Endodermal cell (in vitro differentiated cells): ENCODE data around the gene EXOC7. TPM values are rescaled to one million over a fixed set of nuclear protein-coding genes. Genes with fewer than 3 reads are reported as not detected.
"Not testable (repeated sequence)": the region's sequence is repeated elsewhere in the genome, so short reads cannot be mapped to it uniquely, and the experiment has no call there.

ENCODE experiments used
- DNase-seq: peaks from one replicate; pipeline ENCODE4 v3.0.0-alpha.2; 2017
- H3K27ac ChIP-seq: 2 replicates; pipeline ENCODE4 v1.5.1; 2013; ENCODE audit warnings: mild to moderate bottlenecking, low read depth, low read length, moderate library complexity
- H3K27me3 ChIP-seq: 2 replicates; pipeline ENCODE4 v1.6.1; 2013; ENCODE audit warnings: mild to moderate bottlenecking, low read length, moderate library complexity; ENCODE audit not compliant: insufficient read depth, control insufficient read depth, poor library complexity, severe bottlenecking
- H3K36me3 ChIP-seq: 2 replicates; pipeline ENCODE4 v1.7.0; 2013; ENCODE audit warnings: mild to moderate bottlenecking, low read length, moderate library complexity; ENCODE audit not compliant: control insufficient read depth, insufficient read depth
- H3K4me1 ChIP-seq: one replicate; pipeline ENCODE4 v1.7.0; 2013; ENCODE audit warnings: low read length; ENCODE audit not compliant: control insufficient read depth, insufficient read depth
- H3K4me3 ChIP-seq: 2 replicates; pipeline ENCODE4 v1.5.1; 2013; ENCODE audit warnings: mild to moderate bottlenecking, low read length, moderate library complexity
- H3K9ac ChIP-seq: 2 replicates; pipeline ENCODE4 v1.6.1; 2013; ENCODE audit warnings: mild to moderate bottlenecking, low read length, moderate library complexity; ENCODE audit not compliant: poor library complexity, severe bottlenecking; ENCODE audit errors: extremely low read depth
- H3K9me3 ChIP-seq: 2 replicates; pipeline ENCODE4 v1.6.1; 2013; ENCODE audit warnings: mild to moderate bottlenecking, low read length, moderate library complexity; ENCODE audit not compliant: control insufficient read depth
- H3K27ac Mint-ChIP-seq: 2 replicates; pipeline ENCODE4 v1.8.0; 2020; ENCODE audit warnings: mixed read lengths
- H3K27me3 Mint-ChIP-seq: 2 replicates; pipeline ENCODE4 v1.8.0; 2021; ENCODE audit warnings: mild to moderate bottlenecking, mixed read lengths; ENCODE audit not compliant: insufficient read depth
- H3K36me3 Mint-ChIP-seq: 2 replicates; pipeline ENCODE4 v1.8.0; 2020; ENCODE audit warnings: low read depth, mixed read lengths
- H3K4me1 Mint-ChIP-seq: 2 replicates; pipeline ENCODE4 v1.8.0; 2020; ENCODE audit warnings: mixed read lengths
- H3K4me3 Mint-ChIP-seq: 2 replicates; pipeline ENCODE4 v1.8.0; 2020; ENCODE audit warnings: mild to moderate bottlenecking, moderate library complexity, mixed read lengths
- H3K9me3 Mint-ChIP-seq: 2 replicates; pipeline ENCODE4 v1.8.0; 2020; ENCODE audit warnings: mild to moderate bottlenecking, mixed read lengths
- WGBS, 2 experiments: methylation state at CpG; one replicate each; pipeline versions ENCODE4 v1.1.5 to v1.1.7; 2013; ENCODE audit warnings: missing lambda C conversion rate in 2 of 2, mixed read lengths in 1 of 2; ENCODE audit not compliant: insufficient coverage in 1 of 2, insufficient read length in 1 of 2; 5-methylcytosine and 5-hydroxymethylcytosine counted together
- total RNA-seq, 2 donors: library from RNA; stranded (reverse); fragmentation: NEBNext Ultra II Directional in 1 of 2; extraction: Animal tissue kit (Norgen Biotek cat#: 25700) in 1 of 2; gene quantifications; 2 replicates in 1 of 2; 3 replicates in 1 of 2; pipeline ENCODE4 v1.2.1, GENCODE V29; 2021
- TF ChIP-seq, protein P1 (sequence below): fragments of 200-600 bp; sonication (generic); conservative IDR thresholded peaks from 2 replicates; pipeline ENCODE4 v1.5.0; 2021; ENCODE audit warnings: antibody characterized with exemption, mild to moderate bottlenecking

Gene EXOC7
- total RNA-seq, 2 donors from 2014 or later: 159 to 187 TPM

DNA sequence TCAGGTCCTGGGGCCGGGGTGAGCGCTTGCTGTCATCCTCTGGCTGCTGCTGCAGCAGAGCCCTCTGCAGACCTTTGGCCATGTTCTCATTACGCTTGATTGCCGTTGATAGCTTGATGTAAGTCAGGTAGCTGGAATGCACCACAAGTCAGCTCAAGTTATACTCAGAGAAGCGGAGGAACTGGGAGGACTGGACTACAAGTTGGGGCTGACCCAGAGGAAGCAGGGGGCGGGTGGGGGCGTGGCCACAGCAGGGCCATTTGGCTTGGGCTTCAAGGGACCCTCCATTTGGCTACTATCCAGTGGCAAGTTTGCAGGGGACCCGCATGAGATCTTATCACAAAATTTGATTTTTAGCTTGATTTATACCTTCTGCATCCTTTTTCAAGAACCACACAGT lies 57.5 kb downstream of the EXOC7 start:
- Mint-ChIP-seq H3K4me1 (no peaks in the 10 kb centered on the region), H3K36me3 (peaks cover 87% of the 10 kb centered on the region), H3K27me3 (no peaks in the 10 kb centered on the region), H3K27ac (no peak overlapping the region), H3K4me3 (no peak overlapping the region), H3K9me3 (no peaks in the 10 kb centered on the region)
- H3K27ac ChIP-seq: no peak overlapping the region
- H3K36me3 ChIP-seq: peaks cover 96% of the 10 kb centered on the region
- no peaks in the 10 kb centered on the region for H3K27me3 ChIP-seq
- H3K9ac ChIP-seq: no peak overlapping the region
- TF ChIP-seq, protein P1, sequence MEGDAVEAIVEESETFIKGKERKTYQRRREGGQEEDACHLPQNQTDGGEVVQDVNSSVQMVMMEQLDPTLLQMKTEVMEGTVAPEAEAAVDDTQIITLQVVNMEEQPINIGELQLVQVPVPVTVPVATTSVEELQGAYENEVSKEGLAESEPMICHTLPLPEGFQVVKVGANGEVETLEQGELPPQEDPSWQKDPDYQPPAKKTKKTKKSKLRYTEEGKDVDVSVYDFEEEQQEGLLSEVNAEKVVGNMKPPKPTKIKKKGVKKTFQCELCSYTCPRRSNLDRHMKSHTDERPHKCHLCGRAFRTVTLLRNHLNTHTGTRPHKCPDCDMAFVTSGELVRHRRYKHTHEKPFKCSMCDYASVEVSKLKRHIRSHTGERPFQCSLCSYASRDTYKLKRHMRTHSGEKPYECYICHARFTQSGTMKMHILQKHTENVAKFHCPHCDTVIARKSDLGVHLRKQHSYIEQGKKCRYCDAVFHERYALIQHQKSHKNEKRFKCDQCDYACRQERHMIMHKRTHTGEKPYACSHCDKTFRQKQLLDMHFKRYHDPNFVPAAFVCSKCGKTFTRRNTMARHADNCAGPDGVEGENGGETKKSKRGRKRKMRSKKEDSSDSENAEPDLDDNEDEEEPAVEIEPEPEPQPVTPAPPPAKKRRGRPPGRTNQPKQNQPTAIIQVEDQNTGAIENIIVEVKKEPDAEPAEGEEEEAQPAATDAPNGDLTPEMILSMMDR: no peak
- whole genome bisulfite sequencing, 2 experiments: 96 to 100% methylated on average over 6 to 8 of the region's 8 CpGs
- H3K4me3 ChIP-seq: no peak overlapping the region
- H3K9me3 ChIP-seq: no peaks in the 10 kb centered on the region
- H3K4me1 ChIP-seq: no peaks in the 10 kb centered on the region
- no peak for DNase-seq

DNA sequence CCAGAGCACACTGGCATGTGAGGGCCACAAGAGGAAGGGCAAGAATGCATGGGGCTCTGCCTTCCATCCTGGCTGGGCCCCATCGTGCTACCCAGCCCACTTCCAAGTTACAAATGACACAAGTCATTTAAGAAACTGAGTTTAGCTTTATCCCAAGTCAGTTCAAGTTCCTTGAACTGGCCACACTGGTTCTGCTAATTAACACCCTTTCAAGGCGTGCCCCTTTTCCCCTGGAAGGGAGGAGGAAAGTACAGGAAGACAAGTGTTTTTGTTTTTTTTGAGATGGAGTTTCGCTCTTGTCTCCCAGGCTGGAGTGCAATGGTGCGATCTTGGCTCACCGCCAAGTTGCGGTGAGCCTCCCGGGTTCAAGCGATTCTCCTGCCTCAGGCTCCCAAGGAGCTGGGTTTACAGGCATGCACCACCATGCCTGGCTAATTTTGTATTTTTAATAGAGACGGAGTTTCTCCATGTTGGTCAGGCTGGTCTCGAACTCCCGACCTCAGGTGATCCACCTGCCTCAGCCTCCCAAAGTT lies 59.0 kb downstream of the EXOC7 start:
- H3K36me3 ChIP-seq: peaks cover 96% of the 10 kb centered on the region
- not testable (repeated sequence) for H3K4me1 Mint-ChIP-seq, H3K27me3 ChIP-seq, H3K4me3 ChIP-seq, H3K9me3 ChIP-seq, H3K9me3 Mint-ChIP-seq, H3K27ac Mint-ChIP-seq, H3K9ac ChIP-seq, DNase-seq, H3K27ac ChIP-seq, H3K4me3 Mint-ChIP-seq, H3K27me3 Mint-ChIP-seq, H3K4me1 ChIP-seq
- H3K36me3 Mint-ChIP-seq: peaks cover 87% of the 10 kb centered on the region
- 98 to 99% methylated on average over 10 to 11 of the region's 11 CpGs for WGBS, 2 experiments

DNA sequence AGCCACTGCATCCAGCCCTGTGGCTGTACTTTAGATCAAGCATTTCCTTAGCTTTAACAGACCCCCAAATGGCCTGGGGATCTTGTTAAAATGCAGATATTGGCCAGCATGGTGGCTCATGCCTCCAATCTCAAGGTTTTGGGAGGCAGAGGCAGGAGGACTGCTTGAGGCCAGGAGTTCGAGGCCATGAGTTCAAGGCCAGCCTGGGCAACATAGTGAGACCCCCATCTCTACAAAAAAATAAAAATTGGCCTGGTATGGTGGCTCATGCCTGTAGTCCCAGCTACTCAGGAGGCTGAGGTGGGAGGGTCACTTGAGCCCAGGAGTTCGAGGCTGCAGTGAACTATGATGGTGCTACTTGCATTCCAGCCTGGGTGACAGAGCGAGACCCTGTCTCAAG lies 60.7 kb downstream of the EXOC7 start:
- peaks cover 88% of the 10 kb centered on the region for H3K36me3 Mint-ChIP-seq
- not testable (repeated sequence) for H3K27ac ChIP-seq, H3K27me3 Mint-ChIP-seq, H3K4me3 ChIP-seq, H3K4me3 Mint-ChIP-seq, H3K4me1 Mint-ChIP-seq, H3K9me3 ChIP-seq, DNase-seq, H3K9me3 Mint-ChIP-seq, H3K27ac Mint-ChIP-seq, H3K27me3 ChIP-seq, H3K9ac ChIP-seq, H3K4me1 ChIP-seq
- 92 to 98% methylated on average over 3 of the region's 3 CpGs for WGBS, 2 experiments
- H3K36me3 ChIP-seq: peaks cover 96% of the 10 kb centered on the region

DNA sequence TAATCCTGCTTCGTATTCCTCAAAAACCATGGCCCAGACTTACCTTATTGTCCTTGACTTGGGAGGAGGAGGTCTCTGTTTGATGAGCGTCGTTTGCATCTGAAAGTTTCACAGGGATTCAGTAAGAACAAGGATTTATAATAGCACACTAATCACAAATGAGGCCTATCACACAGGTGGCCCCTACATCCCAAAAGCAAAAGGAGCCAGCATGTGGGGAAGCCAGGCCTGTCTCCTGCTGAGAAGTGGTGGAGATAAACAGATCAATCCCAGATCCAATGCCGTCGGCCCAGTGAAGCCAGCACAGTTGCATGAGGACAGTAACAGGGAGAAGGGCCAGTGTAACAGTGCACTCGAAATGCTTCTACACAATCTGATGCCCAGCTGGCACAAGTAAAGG lies 63.2 kb downstream of the EXOC7 start:
- 63 to 78% methylated on average over 3 to 5 of the region's 6 CpGs for WGBS, 2 experiments
- H3K4me3 Mint-ChIP-seq: no peak overlapping the region

More for the DNA sequence above, 63.2 kb downstream of the EXOC7 start:
- H3K27me3 ChIP-seq: no peaks in the 10 kb centered on the region
- H3K4me3 ChIP-seq: no peak overlapping the region
- no peak overlapping the region for H3K9ac ChIP-seq
- H3K27ac ChIP-seq: no peak overlapping the region
- Mint-ChIP-seq H3K27ac (peak overlapping the region; percentile 62), H3K36me3 (peaks cover 69% of the 10 kb centered on the region), H3K4me1 (peaks cover 13% of the 10 kb centered on the region), H3K27me3 (no peaks in the 10 kb centered on the region), H3K9me3 (no peaks in the 10 kb centered on the region)
- H3K36me3 ChIP-seq: peaks cover 79% of the 10 kb centered on the region
- no peaks in the 10 kb centered on the region for H3K9me3 ChIP-seq
- DNase-seq: no peak
- TF ChIP-seq, protein P1: no peak
- no peaks in the 10 kb centered on the region for H3K4me1 ChIP-seq
